Astrocyte of the cerebellum (primary cell): ENCODE results near the gene CNTNAP2.

Source experiments
- DNase-seq: peaks from one replicate; pipeline ENCODE4 v3.0.0-alpha.2; 2011; ENCODE audit warnings: low read depth
- H3K4me3 ChIP-seq: 2 replicates; pipeline ENCODE4 v1.5.1; 2011; ENCODE audit warnings: mild to moderate bottlenecking, low read depth, low read length, moderate library complexity
- CTCF ChIP-seq: IDR thresholded peaks from 2 replicates; pipeline ENCODE4 v1.5.1; 2012; ENCODE audit warnings: low read length, low read depth, moderate library complexity, mild to moderate bottlenecking; ENCODE audit errors: missing control alignments
- in situ Hi-C: cut with HindIII; loops from 2 replicates; pipeline ENCODE4 v1.10.0; 2017; ENCODE audit warnings: low sequenced_read_pairs

CNTNAP2 gene

DNA sequence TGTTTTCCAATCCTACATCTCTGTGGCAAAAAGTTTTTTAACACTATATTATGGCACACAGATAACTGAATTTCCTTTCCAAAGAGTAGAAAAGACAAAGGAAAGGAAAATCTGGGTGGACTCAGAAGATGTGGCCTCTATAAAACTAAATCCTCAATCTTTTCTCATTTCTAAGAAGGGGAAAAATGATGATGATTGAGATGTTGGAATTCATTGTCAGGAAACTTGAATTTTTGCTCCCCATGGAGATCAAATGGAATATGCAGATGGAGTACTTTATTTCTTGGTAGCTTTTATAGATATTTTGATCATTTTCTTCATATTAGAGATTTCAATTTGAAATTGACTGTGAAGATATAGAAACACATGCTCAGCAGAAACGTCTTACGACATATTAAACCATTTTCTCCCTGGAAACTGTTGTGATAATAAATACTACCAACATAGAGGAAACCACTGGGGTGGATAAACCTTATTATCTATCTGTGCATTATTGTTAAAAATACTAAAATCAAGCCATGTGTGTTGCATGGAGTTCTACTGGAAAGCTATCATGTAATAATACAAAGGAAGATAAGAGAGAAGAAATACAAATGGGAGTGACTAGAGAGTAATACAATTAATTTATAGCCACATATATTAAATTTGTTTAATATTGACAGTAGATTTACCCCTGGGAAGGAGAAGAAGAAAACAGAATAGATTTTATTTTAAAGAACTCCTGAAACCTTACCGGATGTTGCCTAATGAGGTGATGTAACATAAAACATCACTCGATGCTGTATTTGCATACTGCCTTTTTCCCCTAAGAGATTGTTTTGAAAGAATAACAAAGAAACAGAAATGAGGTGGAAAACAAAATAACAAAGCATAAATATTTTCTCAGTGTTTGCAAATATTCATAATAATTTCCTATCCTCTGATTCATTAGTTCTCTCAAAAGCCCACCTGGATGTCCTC is 1542.7 kb downstream of the CNTNAP2 start:
- DNase-seq, result no peak
- no peak for TF ChIP-seq CTCF

GRCh38 chr7:147664541-147664940 is 1547.9 kb downstream of the CNTNAP2 start:
- TF ChIP-seq CTCF, result no peak
- in situ Hi-C loops, result no loop called here

More for the DNA sequence above, 1542.7 kb downstream of the CNTNAP2 start:
- no peak overlapping the region for H3K4me3 ChIP-seq
- in situ Hi-C loops, result no loop called here

GRCh38 chr7:147670759-147671158 is 1554.2 kb downstream of the CNTNAP2 start:
- H3K4me3 ChIP-seq, result no peak overlapping the region
- no peak for DNase-seq
- TF ChIP-seq CTCF, result no peak
- in situ Hi-C loops, result no loop called here

More at GRCh38 chr7:147664541-147664940, 1547.9 kb downstream of the CNTNAP2 start:
- DNase-seq, result no peak
- H3K4me3 ChIP-seq, result no peak overlapping the region

GRCh38 chr7:147674705-147675104 is 1558.1 kb downstream of the CNTNAP2 start:
- TF ChIP-seq CTCF, result no peak
- in situ Hi-C loops, result no loop called here
- no peak overlapping the region for H3K4me3 ChIP-seq
- no peak for DNase-seq

DNA sequence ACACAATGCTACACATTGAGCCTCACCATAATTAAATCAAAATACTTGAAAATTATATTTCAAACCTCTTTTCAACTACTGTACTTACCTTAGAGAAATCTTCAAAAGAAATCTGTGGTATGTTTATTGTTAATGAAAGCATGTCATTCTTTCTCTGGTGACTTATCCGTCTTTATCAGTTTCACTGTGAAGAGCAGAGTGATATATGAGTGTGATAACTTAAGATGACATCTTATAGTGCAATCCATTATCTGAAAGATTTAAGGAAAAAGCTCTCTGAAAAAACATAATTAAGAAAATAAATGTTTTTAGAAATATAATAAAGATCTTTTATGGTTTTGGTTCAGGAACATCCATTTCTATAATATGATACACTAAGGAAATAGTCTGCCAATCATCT is 1562.3 kb downstream of the CNTNAP2 start:
- DNase-seq, result no peak
- no peak overlapping the region for H3K4me3 ChIP-seq
- in situ Hi-C loops, result no loop called here
- no peak for TF ChIP-seq CTCF

- TF ChIP-seq CTCF, result no peak
- no peak overlapping the region for H3K4me3 ChIP-seq
- in situ Hi-C loops, result no loop called here
- no peak for DNase-seq
These were observed 1564.9 kb downstream of the CNTNAP2 start for GRCh38 chr7:147681530-147681929.
